ENCODE measurements around the gene NKX2-4.

GRCh38 chr20:21355981-21356380 lies 41.3 kb downstream of the NKX2-4 start:
- TF ChIP-seq, protein P1, sequence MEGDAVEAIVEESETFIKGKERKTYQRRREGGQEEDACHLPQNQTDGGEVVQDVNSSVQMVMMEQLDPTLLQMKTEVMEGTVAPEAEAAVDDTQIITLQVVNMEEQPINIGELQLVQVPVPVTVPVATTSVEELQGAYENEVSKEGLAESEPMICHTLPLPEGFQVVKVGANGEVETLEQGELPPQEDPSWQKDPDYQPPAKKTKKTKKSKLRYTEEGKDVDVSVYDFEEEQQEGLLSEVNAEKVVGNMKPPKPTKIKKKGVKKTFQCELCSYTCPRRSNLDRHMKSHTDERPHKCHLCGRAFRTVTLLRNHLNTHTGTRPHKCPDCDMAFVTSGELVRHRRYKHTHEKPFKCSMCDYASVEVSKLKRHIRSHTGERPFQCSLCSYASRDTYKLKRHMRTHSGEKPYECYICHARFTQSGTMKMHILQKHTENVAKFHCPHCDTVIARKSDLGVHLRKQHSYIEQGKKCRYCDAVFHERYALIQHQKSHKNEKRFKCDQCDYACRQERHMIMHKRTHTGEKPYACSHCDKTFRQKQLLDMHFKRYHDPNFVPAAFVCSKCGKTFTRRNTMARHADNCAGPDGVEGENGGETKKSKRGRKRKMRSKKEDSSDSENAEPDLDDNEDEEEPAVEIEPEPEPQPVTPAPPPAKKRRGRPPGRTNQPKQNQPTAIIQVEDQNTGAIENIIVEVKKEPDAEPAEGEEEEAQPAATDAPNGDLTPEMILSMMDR (IDR thresholded peaks at IDR 0.05), result no peak
- no peak for TF ChIP-seq EZH2 (IDR thresholded peaks at IDR 0.05; ENCODE audit: borderline replicate concordance, insufficient read depth, low read depth, low read length, poor library complexity, severe bottlenecking)
